Activated T-helper 2 cell treated with anti-CD3 and anti-CD28 coated beads, Interferon-gamma antibody, Interleukin-2, Interleukin-4, amounts not matched to agents 10 μg/mL and 5 μg/mL and 100 μg/mL, durations not matched to agents 14 hours and 24 hours and 36 hours (primary cell): ENCODE results near the gene RBMS3. TPM values are rescaled to one million over a fixed set of nuclear protein-coding genes. Genes with fewer than 3 reads are reported as not detected.
"Not testable (repeated sequence)": the region's sequence is repeated elsewhere in the genome, so short reads cannot be mapped to it uniquely, and the experiment has no call there.

Experiments
- DNase-seq: peaks from one replicate; pipeline ENCODE4 v3.0.0; 2021; ENCODE audit warnings: low spot score
- H3K27ac Mint-ChIP-seq: one replicate; pipeline ENCODE4 v1.8.0; 2021; ENCODE audit warnings: mixed read lengths
- H3K27me3 Mint-ChIP-seq: one replicate; pipeline ENCODE4 v1.8.0; 2021; ENCODE audit warnings: low read depth, mixed read lengths
- H3K36me3 Mint-ChIP-seq: one replicate; pipeline ENCODE4 v1.8.0; 2021; ENCODE audit warnings: low read depth, mixed read lengths
- H3K4me1 Mint-ChIP-seq: one replicate; pipeline ENCODE4 v1.8.0; 2021; ENCODE audit warnings: low read depth, mixed read lengths
- H3K4me3 Mint-ChIP-seq: one replicate; pipeline ENCODE4 v1.8.0; 2021; ENCODE audit warnings: low read depth, mild to moderate bottlenecking, moderate library complexity, mixed read lengths
- H3K9me3 Mint-ChIP-seq: one replicate; pipeline ENCODE4 v1.8.0; 2021; ENCODE audit warnings: mixed read lengths
- intact Hi-C: fragments of 100-400 bp; cut with micrococcal nuclease; formaldehyde crosslinking; loops from one replicate; pipeline ENCODE4 v1.15.1; 2023
- total RNA-seq: library from RNA; stranded (reverse); gene quantifications from 2 replicates; pipeline ENCODE4 v1.2.3, GENCODE V29; 2022

Gene RBMS3
- total RNA-seq, 1 donor from 2014 or later, result 5.3 TPM

DNA sequence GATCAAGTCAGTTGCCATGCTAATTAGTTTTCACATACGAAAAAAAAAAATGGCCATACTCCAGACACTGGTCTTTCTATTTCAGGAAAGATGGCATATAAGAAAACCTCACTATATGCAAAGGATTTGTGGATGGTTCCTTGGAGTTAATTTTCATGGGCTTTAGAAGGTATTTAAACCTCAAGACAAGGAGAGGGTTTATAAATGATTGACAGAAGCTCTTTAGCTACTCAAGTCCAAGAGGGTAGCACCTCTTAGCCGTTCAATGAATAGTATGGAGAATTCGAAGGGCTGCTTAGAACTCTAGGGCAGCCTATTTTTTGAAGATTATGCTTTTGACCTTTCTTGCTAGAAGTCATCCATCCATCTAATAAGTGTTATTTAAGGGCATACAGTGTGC, 41.7 kb downstream of the RBMS3 start:
- Mint-ChIP-seq H3K36me3 (no peaks in the 10 kb centered on the region), H3K27ac (no peak overlapping the region), H3K4me1 (peaks cover 1% of the 10 kb centered on the region), H3K27me3 (no peaks in the 10 kb centered on the region), H3K4me3 (no peak overlapping the region), H3K9me3 (no peaks in the 10 kb centered on the region)
- intact Hi-C loops, result no loop called here
- no peak for DNase-seq

GRCh38 chr3:29324180-29324651, 43.3 kb downstream of the RBMS3 start:
- no peak for DNase-seq
- Mint-ChIP-seq H3K27me3 (no peaks in the 10 kb centered on the region), H3K4me3 (no peak overlapping the region), H3K4me1 (peaks cover 1% of the 10 kb centered on the region), H3K36me3 (no peaks in the 10 kb centered on the region), H3K9me3 (no peaks in the 10 kb centered on the region), H3K27ac (no peak overlapping the region)
- intact Hi-C loops, result no loop called here

DNA sequence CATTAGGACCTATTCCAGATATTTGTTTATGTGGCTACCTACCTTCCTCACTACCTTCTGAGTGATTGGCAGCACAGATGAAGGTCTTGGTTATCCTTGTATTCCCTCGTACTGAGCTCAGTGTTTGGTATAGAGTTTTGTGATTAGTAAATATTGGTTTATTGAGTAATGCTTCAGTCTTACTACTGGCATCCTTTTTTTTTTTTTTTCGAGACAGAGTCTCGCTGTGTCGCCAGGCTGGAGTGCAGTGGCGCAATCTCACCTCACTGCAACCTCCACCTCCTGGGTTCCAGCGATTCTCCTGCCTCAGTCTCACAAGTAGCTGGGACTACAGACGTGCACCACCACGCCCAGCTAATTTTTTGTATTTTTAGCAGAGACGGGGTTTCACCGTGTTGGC, 45.7 kb downstream of the RBMS3 start:
- intact Hi-C loops, H3K4me1 Mint-ChIP-seq, H3K27me3 Mint-ChIP-seq, H3K4me3 Mint-ChIP-seq, DNase-seq, H3K27ac Mint-ChIP-seq, H3K36me3 Mint-ChIP-seq, H3K9me3 Mint-ChIP-seq: not testable (repeated sequence)

DNA sequence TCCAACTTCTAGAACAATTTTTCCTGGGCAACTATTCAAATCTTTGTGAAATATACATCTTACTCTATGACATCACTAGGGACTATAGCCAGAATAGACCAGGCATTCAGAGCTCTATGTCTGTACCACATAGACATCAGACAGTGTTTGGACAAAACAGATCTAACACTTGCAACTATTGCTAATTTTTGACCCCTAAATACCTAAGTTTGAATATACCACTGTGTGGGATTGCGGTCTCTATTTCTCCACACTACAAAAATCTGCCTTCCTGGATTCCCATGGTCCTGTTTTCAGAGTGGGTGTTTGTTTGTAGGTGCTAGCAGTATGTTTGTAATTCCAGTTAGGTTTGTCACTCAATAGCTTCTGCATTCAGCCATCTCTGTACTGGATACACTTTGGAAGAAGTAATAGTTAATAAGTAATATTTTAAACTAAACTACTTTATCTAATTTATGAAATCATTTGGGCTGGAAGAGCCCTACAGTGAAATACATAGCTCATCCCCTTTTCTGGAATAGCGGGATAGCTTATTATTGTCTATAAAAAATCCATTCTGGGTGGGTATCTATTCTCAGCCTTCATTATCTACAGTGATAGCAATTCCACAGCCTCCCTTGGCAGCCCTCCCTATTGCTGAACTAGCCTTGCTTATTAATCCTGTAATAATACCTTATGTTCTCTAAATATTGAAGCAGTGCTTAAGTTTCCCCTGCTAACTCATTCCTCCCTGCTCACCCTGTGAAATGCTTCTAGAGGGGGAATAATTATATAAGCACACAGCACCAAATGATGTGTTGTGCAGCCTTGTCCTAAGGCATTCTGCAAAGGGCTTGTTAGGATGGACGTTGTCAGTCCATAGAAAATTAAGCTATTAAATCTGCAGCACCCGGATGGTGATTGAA, 49.4 kb downstream of the RBMS3 start:
- Mint-ChIP-seq H3K9me3 (no peaks in the 10 kb centered on the region), H3K27me3 (no peaks in the 10 kb centered on the region), H3K4me3 (no peak overlapping the region), H3K27ac (no peak overlapping the region), H3K36me3 (no peaks in the 10 kb centered on the region), H3K4me1 (no peaks in the 10 kb centered on the region)
- intact Hi-C loops, result no loop called here
- DNase-seq, result no peak

DNA sequence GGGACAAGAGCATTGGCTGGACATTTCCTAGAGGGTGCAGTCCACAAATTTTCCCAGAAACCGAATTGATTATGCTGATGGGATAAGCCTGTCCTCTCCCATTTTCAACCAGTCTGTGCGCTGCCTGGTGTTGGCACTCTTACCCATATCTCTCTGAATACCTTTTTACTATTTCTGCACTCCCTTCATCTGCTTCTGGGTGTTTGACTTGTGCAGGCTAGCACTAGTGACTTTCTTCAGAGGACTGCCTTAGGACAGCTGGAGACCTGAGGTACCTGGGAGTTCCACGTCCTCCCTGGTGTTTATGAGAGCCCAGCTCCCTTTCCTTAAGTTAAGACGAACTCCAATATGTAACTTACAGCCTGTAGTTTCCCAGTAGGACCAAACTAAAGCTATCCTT, 50.2 kb downstream of the RBMS3 start:
- no peak for DNase-seq
- Mint-ChIP-seq H3K4me3 (no peak overlapping the region), H3K9me3 (no peaks in the 10 kb centered on the region), H3K4me1 (no peaks in the 10 kb centered on the region), H3K27me3 (no peaks in the 10 kb centered on the region), H3K36me3 (no peaks in the 10 kb centered on the region), H3K27ac (no peak overlapping the region)
- intact Hi-C loops, result no loop called here

DNA sequence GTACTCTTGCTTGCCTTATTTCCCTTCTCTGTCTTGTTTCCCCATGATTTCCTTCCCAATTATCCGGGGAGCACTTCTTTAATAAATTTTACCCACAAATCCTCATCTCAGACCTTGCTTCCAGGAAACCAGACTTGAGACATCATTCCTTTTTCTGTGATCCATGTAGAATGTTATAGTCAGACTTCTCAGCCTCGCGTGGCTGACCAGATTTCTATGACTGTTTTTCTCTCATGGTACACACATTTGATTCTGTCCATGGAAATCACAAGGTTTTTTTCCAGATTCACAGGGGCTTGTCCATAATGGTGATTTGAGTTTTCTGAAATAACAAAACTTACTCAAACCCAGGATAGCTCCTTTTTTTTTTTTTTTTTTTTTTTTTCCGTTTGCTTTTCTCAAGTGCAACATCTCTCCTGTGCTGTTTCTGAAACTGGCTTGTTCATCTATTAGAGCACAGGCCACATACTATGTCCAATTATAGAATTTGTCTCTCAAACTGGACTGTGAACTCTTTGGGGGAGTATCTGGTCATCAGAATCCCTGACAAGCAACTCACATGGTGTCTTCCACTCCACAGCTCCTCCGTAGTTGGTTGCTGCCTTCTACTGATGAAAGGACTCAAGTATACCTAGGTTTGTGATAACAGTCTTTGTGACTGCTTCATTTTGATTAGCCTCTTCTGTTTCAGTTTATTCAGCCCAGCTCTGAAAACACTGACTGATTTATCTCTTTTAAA, 50.8 kb downstream of the RBMS3 start:
- no peaks in the 10 kb centered on the region for H3K36me3 Mint-ChIP-seq
- no peak overlapping the region for H3K4me3 Mint-ChIP-seq
- no peaks in the 10 kb centered on the region for H3K27me3 Mint-ChIP-seq
- no peak overlapping the region for H3K27ac Mint-ChIP-seq
- intact Hi-C loops, result no loop called here
- no peaks in the 10 kb centered on the region for H3K9me3 Mint-ChIP-seq
- DNase-seq, result no peak
- no peaks in the 10 kb centered on the region for H3K4me1 Mint-ChIP-seq

- no peaks in the 10 kb centered on the region for H3K4me1 Mint-ChIP-seq
- intact Hi-C loops, result no loop called here
- no peaks in the 10 kb centered on the region for H3K9me3 Mint-ChIP-seq
- no peak overlapping the region for H3K4me3 Mint-ChIP-seq
- H3K27ac Mint-ChIP-seq, result no peak overlapping the region
- H3K36me3 Mint-ChIP-seq, result no peaks in the 10 kb centered on the region
- no peaks in the 10 kb centered on the region for H3K27me3 Mint-ChIP-seq
- DNase-seq, result no peak
Observed at GRCh38 chr3:29332195-29332637, 51.3 kb downstream of the RBMS3 start.

- Mint-ChIP-seq H3K4me1 (no peaks in the 10 kb centered on the region), H3K9me3 (no peaks in the 10 kb centered on the region), H3K27me3 (no peaks in the 10 kb centered on the region), H3K4me3 (no peak overlapping the region), H3K27ac (no peak overlapping the region), H3K36me3 (no peaks in the 10 kb centered on the region)
- DNase-seq, result no peak
- intact Hi-C loops, result no loop called here
Observed at GRCh38 chr3:29333576-29333975, 52.7 kb downstream of the RBMS3 start.

DNA sequence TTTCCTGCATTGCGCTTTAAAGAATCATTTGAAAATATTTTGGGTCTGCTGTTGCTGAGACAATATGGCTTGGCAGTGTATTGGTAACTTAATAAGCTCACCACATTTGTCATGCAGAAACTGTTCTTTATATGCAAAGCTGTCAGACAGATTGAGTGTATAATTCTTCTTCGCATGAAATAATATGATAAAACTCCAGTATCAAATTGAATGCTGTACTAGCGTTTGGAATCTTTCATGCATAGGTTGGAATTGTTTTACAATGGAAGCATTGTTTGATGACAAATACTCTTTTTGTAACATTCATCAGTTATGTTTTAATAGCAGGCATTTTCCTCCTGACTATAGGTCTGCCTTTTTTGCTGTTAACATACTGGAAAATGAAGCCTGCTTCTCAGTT, 53.8 kb downstream of the RBMS3 start:
- H3K36me3 Mint-ChIP-seq, result no peaks in the 10 kb centered on the region
- intact Hi-C loops, result no loop called here
- no peaks in the 10 kb centered on the region for H3K27me3 Mint-ChIP-seq
- no peaks in the 10 kb centered on the region for H3K4me1 Mint-ChIP-seq
- H3K27ac Mint-ChIP-seq, result no peak overlapping the region
- DNase-seq, result no peak
- H3K4me3 Mint-ChIP-seq, result no peak overlapping the region
- no peaks in the 10 kb centered on the region for H3K9me3 Mint-ChIP-seq

DNA sequence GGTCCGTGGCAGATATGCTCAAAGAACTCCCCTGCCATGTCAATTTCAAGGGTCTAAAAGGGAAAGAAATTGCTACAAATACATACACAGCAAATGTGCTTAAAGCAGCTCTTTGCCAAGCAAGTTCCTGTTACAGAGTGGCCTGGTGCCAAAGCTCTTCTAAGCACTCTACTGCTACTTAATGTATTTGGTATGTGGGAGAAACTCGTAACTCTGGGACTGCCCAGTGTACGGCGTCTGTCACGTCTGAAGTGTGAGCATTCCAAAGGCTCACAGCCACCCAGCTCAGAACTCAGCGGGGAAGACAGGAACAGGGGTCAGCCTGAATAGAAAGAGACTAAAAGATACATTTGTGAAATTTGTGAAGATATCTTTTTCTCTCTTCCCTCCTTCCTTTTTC, 54.6 kb downstream of the RBMS3 start:
- Mint-ChIP-seq H3K27ac (no peak overlapping the region), H3K9me3 (no peaks in the 10 kb centered on the region), H3K36me3 (no peaks in the 10 kb centered on the region), H3K4me3 (no peak overlapping the region), H3K27me3 (no peaks in the 10 kb centered on the region), H3K4me1 (no peaks in the 10 kb centered on the region)
- intact Hi-C loops, result no loop called here
- DNase-seq, result no peak

GRCh38 chr3:29335943-29336342, 55.1 kb downstream of the RBMS3 start:
- Mint-ChIP-seq H3K27me3 (no peaks in the 10 kb centered on the region), H3K27ac (no peak overlapping the region), H3K9me3 (no peaks in the 10 kb centered on the region), H3K36me3 (no peaks in the 10 kb centered on the region), H3K4me1 (no peaks in the 10 kb centered on the region), H3K4me3 (no peak overlapping the region)
- intact Hi-C loops, result no loop called here
- no peak for DNase-seq

- Mint-ChIP-seq H3K27me3 (no peaks in the 10 kb centered on the region), H3K4me1 (no peaks in the 10 kb centered on the region), H3K9me3 (no peaks in the 10 kb centered on the region), H3K36me3 (no peaks in the 10 kb centered on the region), H3K4me3 (no peak overlapping the region), H3K27ac (no peak overlapping the region)
- DNase-seq, result no peak
- intact Hi-C loops, result no loop called here
Observed at GRCh38 chr3:29337565-29337964, 56.7 kb downstream of the RBMS3 start.

- H3K9me3 Mint-ChIP-seq, result no peaks in the 10 kb centered on the region
- no peaks in the 10 kb centered on the region for H3K27me3 Mint-ChIP-seq
- DNase-seq, result no peak
- no peaks in the 10 kb centered on the region for H3K36me3 Mint-ChIP-seq
- no peak overlapping the region for H3K4me3 Mint-ChIP-seq
- no peaks in the 10 kb centered on the region for H3K4me1 Mint-ChIP-seq
- intact Hi-C loops, result no loop called here
- H3K27ac Mint-ChIP-seq, result no peak overlapping the region
Observed at GRCh38 chr3:29338377-29338776, 57.5 kb downstream of the RBMS3 start.
